NCI-H1436 treated with DMSO at 0.1 percent for 48 hours (cell line): ENCODE measurements around the gene MVK.

Experiments used
- DNase-seq: peaks from one replicate; lab custom pipeline; 2025; lab: John Stamatoyannopoulos, UW

The MVK gene

GRCh38 chr12:109545826-109546225 lies 27.8 kb upstream of the MVK start:
- no peak for DNase-seq

- no peak for DNase-seq
These were observed 26.3 kb upstream of the MVK start for GRCh38 chr12:109547286-109547685.

- no peak for DNase-seq
These were observed 25.3 kb upstream of the MVK start for GRCh38 chr12:109548258-109548657.

GRCh38 chr12:109549613-109550270 lies 23.9 kb upstream of the MVK start:
- DNase-seq, result no peak

- DNase-seq, result no peak
These were observed 23.3 kb upstream of the MVK start for GRCh38 chr12:109550281-109550680.

- no peak for DNase-seq
These were observed 22.5 kb upstream of the MVK start for GRCh38 chr12:109551108-109551507.

- no peak for DNase-seq
These were observed 20.6 kb upstream of the MVK start for GRCh38 chr12:109552971-109553370.

GRCh38 chr12:109553483-109553882 lies 20.1 kb upstream of the MVK start:
- no peak for DNase-seq

GRCh38 chr12:109553906-109554500 lies 19.6 kb upstream of the MVK start:
- no peak for DNase-seq

GRCh38 chr12:109554761-109555160 lies 18.8 kb upstream of the MVK start:
- no peak for DNase-seq

- no peak for DNase-seq
These were observed 17.9 kb upstream of the MVK start for GRCh38 chr12:109555431-109556315.

- no peak for DNase-seq
These were observed 16.4 kb upstream of the MVK start for GRCh38 chr12:109557200-109557599.

- DNase-seq, result no peak
These were observed 15.8 kb upstream of the MVK start for GRCh38 chr12:109557805-109558204.

GRCh38 chr12:109558374-109559199 lies 15.0 kb upstream of the MVK start:
- no peak for DNase-seq

GRCh38 chr12:109559200-109559505 lies 14.4 kb upstream of the MVK start:
- no peak for DNase-seq

GRCh38 chr12:109559601-109560000 lies 14.0 kb upstream of the MVK start:
- DNase-seq, result no peak

- no peak for DNase-seq
These were observed 12.5 kb upstream of the MVK start for GRCh38 chr12:109560867-109561710.

- no peak for DNase-seq
These were observed 11.9 kb upstream of the MVK start for GRCh38 chr12:109561711-109562030.

- no peak for DNase-seq
These were observed 10.7 kb upstream of the MVK start for GRCh38 chr12:109562871-109563270.

- DNase-seq, result no peak
These were observed 10.0 kb upstream of the MVK start for GRCh38 chr12:109563291-109564284.
